NT2/D1 (cell line): ENCODE data around the gene BTBD7.

ENCODE experiments used
- SUZ12 ChIP-seq: IDR thresholded peaks from 2 replicates; pipeline ENCODE4 v1.6.1; 2011; ENCODE audit not compliant: insufficient read length, insufficient read depth; ENCODE audit errors: extremely low read depth
- YY1 ChIP-seq: IDR thresholded peaks from 2 replicates; pipeline ENCODE4 v1.6.1; 2011; ENCODE audit not compliant: insufficient read length, insufficient read depth
- ZNF274 ChIP-seq: IDR thresholded peaks from 2 replicates; pipeline ENCODE4 v1.6.1; 2011; ENCODE audit warnings: mild to moderate bottlenecking, low read depth, low read length

DNA sequence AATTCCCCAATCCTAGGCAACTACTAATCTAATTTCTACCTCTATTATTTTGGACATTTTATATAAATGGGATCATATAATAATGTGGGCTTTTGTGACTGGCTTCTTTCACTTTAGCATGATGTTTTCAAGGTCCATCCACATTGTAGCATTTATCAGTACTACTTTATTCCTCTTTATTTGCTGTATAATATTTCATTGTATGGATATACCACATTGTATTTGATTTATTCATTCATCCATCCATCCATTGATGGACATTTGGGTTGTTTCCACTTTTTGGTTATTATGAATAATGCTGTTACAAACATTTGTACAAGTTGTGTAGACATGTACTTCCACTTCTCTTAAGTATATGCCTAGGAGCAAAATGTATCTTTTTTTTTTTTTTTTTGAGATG lies 17.3 kb downstream of the BTBD7 start:
- TF ChIP-seq YY1 (no peak), ZNF274 (no peak), SUZ12 (no peak)
